Left lung (tissue), 10 donors: ENCODE measurements around the gene SPEN. TPM values are rescaled to one million over a fixed set of nuclear protein-coding genes. Genes with fewer than 3 reads are reported as not detected.

ENCODE experiments used
- ATAC-seq: fragments of 200-7000 bp; cut with Tn5 transposase; one replicate; pipeline ENCODE4 v1.9.1; 2020; ENCODE audit warnings: moderate library complexity
- DNase-seq, 4 donors: peaks; one replicate each; pipeline ENCODE4 v3.0.0-alpha.2; 2013 to 2020
- H3K27ac ChIP-seq, 2 donors: fragments of 200-600 bp; sonication (generic) in 1 of 2; one replicate each; pipeline versions ENCODE4 v1.5.0 to v1.8.0; 2020 to 2021
- H3K27me3 ChIP-seq, 2 donors: fragments of 200-600 bp; sonication (generic) in 1 of 2; one replicate each; pipeline versions ENCODE4 v1.5.0 to v1.8.0; 2020 to 2021
- H3K36me3 ChIP-seq, 2 donors: fragments of 200-600 bp; sonication (generic) in 1 of 2; one replicate each; pipeline versions ENCODE4 v1.5.0 to v1.8.0; 2020 to 2021
- H3K4me1 ChIP-seq, 2 donors: fragments of 200-600 bp; one replicate each; pipeline ENCODE4 v1.8.0; 2021
- H3K4me3 ChIP-seq, 2 donors: fragments of 200-600 bp; sonication (generic) in 1 of 2; one replicate each; pipeline versions ENCODE4 v1.5.0 to v1.8.0; 2020 to 2021; ENCODE audit warnings: mild to moderate bottlenecking in 1 of 2
- H3K9me3 ChIP-seq, 2 donors: fragments of 200-600 bp; sonication (generic) in 1 of 2; one replicate each; pipeline versions ENCODE4 v1.5.0 to v1.8.0; 2020 to 2021
- intact Hi-C, 2 donors: fragments of 100-400 bp; cut with DNase I; formaldehyde crosslinking; loops; one replicate each; pipeline versions ENCODE4 v1.11.2 to v1.14.2; 2022
- polyA plus RNA-seq, 6 donors: library from polyadenylated mRNA; unstranded; fragments of 120-200 nt; gene quantifications; one replicate each; pipeline ENCODE4 v1.2.1, GENCODE V29; 2013; ENCODE audit not compliant: insufficient read length in 6 of 6
- total RNA-seq, 2 donors: library from RNA; stranded (reverse); fragmentation: NEBNext Ultra II Directional; extraction: Animal tissue kit (Norgen Biotek cat#: 25700); gene quantifications; one replicate each; pipeline ENCODE4 v1.2.1, GENCODE V29; 2021
- TF ChIP-seq, protein P1 (sequence below), 2 donors: fragments of 200-600 bp; sonication (generic) in 1 of 2; IDR thresholded peaks; one replicate each; pipeline versions ENCODE4 v1.5.0 to v1.8.0; 2021; ENCODE audit warnings: antibody characterized with exemption in 2 of 2
- donor health status: DM: no; HTN: yes; CAD: no.
- donor health status: DM: no; HTN: no; CAD: no.

The SPEN gene
- total and polyA plus RNA-seq, 8 donors = 37.2 to 71.4 (median 63.3) TPM

DNA sequence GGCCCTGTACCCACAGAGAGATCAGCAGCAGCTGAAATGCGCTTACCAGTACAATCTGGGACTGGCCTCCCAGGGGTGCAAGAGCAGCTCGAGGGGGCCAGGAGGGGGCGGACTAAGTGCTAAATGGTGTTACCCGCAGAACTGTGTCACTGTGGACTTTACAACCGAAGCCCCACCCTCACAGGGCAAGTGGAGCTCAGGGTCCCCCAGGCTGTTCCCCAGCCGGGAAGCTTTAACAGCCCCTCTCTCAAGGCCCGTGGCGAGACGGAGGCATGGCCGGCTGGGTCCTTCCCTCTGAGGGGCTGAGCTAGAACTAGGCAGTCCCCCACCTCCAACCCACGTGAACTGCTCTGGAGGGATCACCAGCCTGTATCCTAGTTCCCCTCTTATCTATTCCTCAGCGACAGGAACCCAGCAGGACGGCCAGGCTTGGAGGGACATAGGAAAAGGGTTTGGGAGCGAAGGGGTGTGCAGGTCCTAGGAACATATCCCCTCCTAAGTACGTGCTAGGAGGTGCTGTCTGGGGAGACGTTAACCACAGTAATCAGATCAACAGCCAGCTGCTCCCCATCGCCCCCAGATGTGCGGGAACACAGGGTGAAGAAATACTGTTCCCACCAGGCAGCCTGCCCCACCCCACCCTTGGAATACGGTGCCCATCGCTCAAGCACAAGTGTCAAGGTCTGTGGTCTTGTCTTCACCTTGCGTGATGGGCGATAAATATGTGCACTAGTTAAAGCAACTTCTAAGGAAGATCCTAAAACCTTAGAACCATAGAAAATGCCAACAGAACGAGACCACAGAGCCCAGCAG lies 104.0 kb downstream of the SPEN start:
- intact Hi-C loops = no loop called here
- no peak overlapping the region for H3K4me3 ChIP-seq
- ATAC-seq = no peak
- DNase-seq = no peak
- peak overlapping the region; percentile 89 to 94 for H3K27ac ChIP-seq
- peaks cover 0 to 17% of the 10 kb centered on the region in 2 donors for H3K36me3 ChIP-seq
- no peaks in the 10 kb centered on the region for H3K9me3 ChIP-seq
- no peaks in the 10 kb centered on the region for H3K27me3 ChIP-seq
- H3K4me1 ChIP-seq = peaks cover 58 to 91% of the 10 kb centered on the region in 2 donors
- TF ChIP-seq, protein P1, sequence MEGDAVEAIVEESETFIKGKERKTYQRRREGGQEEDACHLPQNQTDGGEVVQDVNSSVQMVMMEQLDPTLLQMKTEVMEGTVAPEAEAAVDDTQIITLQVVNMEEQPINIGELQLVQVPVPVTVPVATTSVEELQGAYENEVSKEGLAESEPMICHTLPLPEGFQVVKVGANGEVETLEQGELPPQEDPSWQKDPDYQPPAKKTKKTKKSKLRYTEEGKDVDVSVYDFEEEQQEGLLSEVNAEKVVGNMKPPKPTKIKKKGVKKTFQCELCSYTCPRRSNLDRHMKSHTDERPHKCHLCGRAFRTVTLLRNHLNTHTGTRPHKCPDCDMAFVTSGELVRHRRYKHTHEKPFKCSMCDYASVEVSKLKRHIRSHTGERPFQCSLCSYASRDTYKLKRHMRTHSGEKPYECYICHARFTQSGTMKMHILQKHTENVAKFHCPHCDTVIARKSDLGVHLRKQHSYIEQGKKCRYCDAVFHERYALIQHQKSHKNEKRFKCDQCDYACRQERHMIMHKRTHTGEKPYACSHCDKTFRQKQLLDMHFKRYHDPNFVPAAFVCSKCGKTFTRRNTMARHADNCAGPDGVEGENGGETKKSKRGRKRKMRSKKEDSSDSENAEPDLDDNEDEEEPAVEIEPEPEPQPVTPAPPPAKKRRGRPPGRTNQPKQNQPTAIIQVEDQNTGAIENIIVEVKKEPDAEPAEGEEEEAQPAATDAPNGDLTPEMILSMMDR (IDR thresholded peaks at IDR 0.05) = no peak

DNA sequence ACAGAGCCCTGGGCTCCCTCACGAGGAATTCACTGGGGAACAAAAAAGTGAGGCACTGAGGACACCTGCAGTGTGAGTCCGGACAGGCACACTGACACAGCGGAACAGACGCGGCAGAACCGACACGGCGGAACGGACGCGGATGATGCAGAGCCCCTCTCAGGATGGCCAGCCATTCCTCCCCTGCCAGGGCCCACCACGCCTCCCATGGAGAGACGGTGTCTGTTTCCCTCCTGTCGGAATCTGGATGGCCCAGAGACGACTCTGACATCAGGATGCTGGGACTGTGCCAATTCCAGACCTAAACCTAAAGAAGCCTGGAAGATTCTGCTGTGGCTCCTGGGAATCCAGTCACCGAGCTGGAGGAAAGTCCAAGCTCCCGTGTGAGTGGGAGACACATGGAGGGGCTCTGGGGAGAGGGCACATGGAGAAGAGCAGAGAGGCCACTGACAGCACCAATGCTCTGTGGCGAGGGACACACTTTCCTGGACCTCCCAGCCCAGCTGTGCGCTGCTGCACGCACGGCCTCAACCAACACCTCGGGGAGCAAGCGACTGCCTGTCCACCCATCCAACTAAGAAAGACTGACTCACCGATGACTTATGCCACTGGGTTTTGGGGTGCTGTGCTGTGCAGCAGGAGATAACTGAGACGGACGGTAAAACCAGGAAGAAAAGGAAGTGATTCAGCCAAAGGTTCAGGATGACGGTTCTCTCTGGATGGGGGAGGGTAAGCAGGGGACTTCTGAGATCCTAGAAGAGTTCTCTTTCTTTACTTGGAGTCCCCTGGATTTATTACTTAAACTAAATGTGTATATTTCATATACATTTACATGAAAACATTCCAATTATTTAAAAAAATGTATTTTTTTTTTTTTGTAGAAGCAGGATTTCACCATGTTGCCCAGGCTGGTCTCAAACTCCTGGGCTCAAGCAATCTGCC lies 105.1 kb downstream of the SPEN start:
- ATAC-seq = no peak
- no peak for DNase-seq
- Histone ChIP-seq H3K36me3 (peaks cover 0 to 7% of the 10 kb centered on the region in 2 donors), H3K9me3 (no peaks in the 10 kb centered on the region), H3K4me3 (no peak overlapping the region), H3K27ac (peak overlapping the region; percentile 51 to 79), H3K27me3 (no peaks in the 10 kb centered on the region), H3K4me1 (peaks cover 58 to 99% of the 10 kb centered on the region in 2 donors)
- TF ChIP-seq, protein P1 (IDR thresholded peaks at IDR 0.05) = no peak
- intact Hi-C loops = no loop called here

- no peak overlapping the region for H3K4me3 ChIP-seq
- intact Hi-C loops = no loop called here
- ATAC-seq (no peak), DNase-seq (no peak)
- H3K27ac ChIP-seq = peak overlapping the region; percentile 51 to 79
- H3K27me3 ChIP-seq = no peaks in the 10 kb centered on the region
- peaks cover 54 to 99% of the 10 kb centered on the region in 2 donors for H3K4me1 ChIP-seq
- no peaks in the 10 kb centered on the region for H3K36me3 ChIP-seq
- H3K9me3 ChIP-seq = no peaks in the 10 kb centered on the region
- TF ChIP-seq, protein P1 (IDR thresholded peaks at IDR 0.05) = no peak
Measured at GRCh38 chr1:15953294-15953771, 105.8 kb downstream of the SPEN start.

- TF ChIP-seq, protein P1 (IDR thresholded peaks at IDR 0.05) = no peak
- intact Hi-C loops = no loop called here
- no peaks in the 10 kb centered on the region for H3K9me3 ChIP-seq
- H3K4me3 ChIP-seq = no peak overlapping the region
- H3K27me3 ChIP-seq = no peaks in the 10 kb centered on the region
- ATAC-seq (no peak), DNase-seq (no peak)
- H3K36me3 ChIP-seq = no peaks in the 10 kb centered on the region
- peaks cover 49 to 99% of the 10 kb centered on the region in 2 donors for H3K4me1 ChIP-seq
- peak overlapping the region; percentile 51 to 79 for H3K27ac ChIP-seq
Measured at GRCh38 chr1:15953791-15954241, 106.3 kb downstream of the SPEN start.
